ENCODE data around the gene SLCO4A1.

The SLCO4A1 gene

GRCh38 chr20:62635232-62635631 is 7.1 kb upstream of the SLCO4A1 start:
- no peak for TF ChIP-seq CTCF (IDR thresholded peaks at IDR 0.05; ENCODE audit: insufficient read depth, low read depth, low read length, missing control alignments)
- no peak overlapping the region for H3K4me3 ChIP-seq (ENCODE audit: low read length)
- no peak for DNase-seq (ENCODE audit: low read depth)

GRCh38 chr20:62635852-62636251 is 6.5 kb upstream of the SLCO4A1 start:
- H3K4me3 ChIP-seq (ENCODE audit: low read length) = no peak overlapping the region
- no peak for TF ChIP-seq CTCF (IDR thresholded peaks at IDR 0.05; ENCODE audit: insufficient read depth, low read depth, low read length, missing control alignments)
- no peak for DNase-seq (ENCODE audit: low read depth)

GRCh38 chr20:62636446-62636845 is 5.9 kb upstream of the SLCO4A1 start:
- DNase-seq (ENCODE audit: low read depth) = no peak
- H3K4me3 ChIP-seq (ENCODE audit: low read length) = no peak overlapping the region
- no peak for TF ChIP-seq CTCF (IDR thresholded peaks at IDR 0.05; ENCODE audit: insufficient read depth, low read depth, low read length, missing control alignments)

GRCh38 chr20:62637110-62637509 is 5.2 kb upstream of the SLCO4A1 start:
- no peak for DNase-seq (ENCODE audit: low read depth)
- no peak for TF ChIP-seq CTCF (IDR thresholded peaks at IDR 0.05; ENCODE audit: insufficient read depth, low read depth, low read length, missing control alignments)
- no peak overlapping the region for H3K4me3 ChIP-seq (ENCODE audit: low read length)

- DNase-seq (ENCODE audit: low read depth) = no peak
- H3K4me3 ChIP-seq (ENCODE audit: low read length) = no peak overlapping the region
- TF ChIP-seq CTCF (IDR thresholded peaks at IDR 0.05; ENCODE audit: insufficient read depth, low read depth, low read length, missing control alignments) = no peak
These were observed 4.7 kb upstream of the SLCO4A1 start for GRCh38 chr20:62637521-62638054.

- no peak overlapping the region for H3K4me3 ChIP-seq (ENCODE audit: low read length)
- DNase-seq (ENCODE audit: low read depth) = no peak
- TF ChIP-seq CTCF (IDR thresholded peaks at IDR 0.05; ENCODE audit: insufficient read depth, low read depth, low read length, missing control alignments) = no peak
These were observed 4.2 kb upstream of the SLCO4A1 start for GRCh38 chr20:62638055-62638570.

Measured in epithelial cell of esophagus (primary cell).